K562 (cell line): ENCODE data around the gene RHEBL1. TPM values are rescaled to one million over a fixed set of nuclear protein-coding genes. Genes with fewer than 3 reads are reported as not detected.

Experiments
- ATAC-seq: fragments of 200-7000 bp; cut with Tn5 transposase; 3 replicates; pipeline ENCODE4 v1.9.1; 2020; ENCODE audit warnings: moderate library complexity
- BruUV-seq: library from RNA; stranded (reverse); fragments of 400-500 nt; replicated peaks from 2 replicates; lab custom pipeline; 2021; lab: Mats Ljungman, UMichigan
- CTCF ChIA-PET: fragments of 300-600 bp; formaldehyde crosslinking; extraction: SDS; loops from one replicate; lab custom pipeline; 2021; ENCODE audit warnings: low intra/inter-chr PET ratio; lab: Yijun Ruan, JAX
- POLR2A ChIA-PET: fragments of 300-600, 350-650 bp; sonication (Branson Sonifier 250); formaldehyde crosslinking; extraction: SDS; loops from one replicate; lab custom pipeline; 2021; ENCODE audit warnings: antibody characterized with exemption, inconsistent platforms; lab: Yijun Ruan, JAX
- DNase-seq, 4 experiments: peaks; one replicate each; pipeline versions ENCODE4 v3.0.0 to v3.0.0-alpha.2; 2011 to 2018; ENCODE audit warnings: low spot score in 3 of 4, mixed read lengths in 3 of 4; ENCODE audit errors: extremely low read depth in 1 of 4
- FAIRE-seq: peaks from 2 replicates; lab custom pipeline; 2011; peaks lifted over from hg19 to GRCh38; lab: Jason Lieb, UNC
- H2AFZ ChIP-seq: 2 replicates; pipeline ENCODE4 v1.6.0; 2011; ENCODE audit warnings: low read depth, low read length, control low read depth, inconsistent platforms
- H3K27ac ChIP-seq: fragments of 200-600 bp; 3 replicates; pipeline ENCODE4 v1.8.0; 2011; ENCODE audit warnings: low read depth, mild to moderate bottlenecking, control low read depth, inconsistent platforms, low read length, moderate library complexity, mixed read lengths; ENCODE audit errors: extremely low read depth
- H3K27me3 ChIP-seq, 2 experiments: fragments of 300-600 bp in 1 of 2; 2 replicates in 1 of 2; 3 replicates in 1 of 2; pipeline versions ENCODE4 v1.6.0 to v1.8.0; 2011; ENCODE audit warnings: inconsistent platforms in 2 of 2, low read length in 2 of 2, mild to moderate bottlenecking in 1 of 2, mixed read lengths in 1 of 2, moderate library complexity in 1 of 2; ENCODE audit not compliant: control insufficient read depth in 2 of 2, insufficient read depth in 2 of 2
- H3K36me3 ChIP-seq: fragments of 300-600 bp; 3 replicates; pipeline ENCODE4 v1.8.0; 2011; ENCODE audit warnings: mild to moderate bottlenecking, low read length, inconsistent platforms; ENCODE audit not compliant: control insufficient read depth, insufficient read depth
- H3K4me1 ChIP-seq, 2 experiments: fragments of 200-600 bp in 1 of 2; replicated peaks in 1 of 2; 2 replicates in 1 of 2; 3 replicates in 1 of 2; pipeline versions ENCODE4 v1.5.1 to v1.8.0; 2011; ENCODE audit warnings: inconsistent platforms in 2 of 2, low read length in 2 of 2, mild to moderate bottlenecking in 1 of 2, mixed read lengths in 1 of 2, moderate library complexity in 1 of 2; ENCODE audit not compliant: control insufficient read depth in 2 of 2, insufficient read depth in 2 of 2
- H3K4me2 ChIP-seq: 2 replicates; pipeline ENCODE4 v1.6.1; 2011; ENCODE audit warnings: low read length, control low read depth, inconsistent platforms, mixed read lengths; ENCODE audit not compliant: insufficient read depth
- H3K4me3 ChIP-seq: fragments of 200-600 bp; sonication (generic), shearing (Covaris generic); 2 replicates; pipeline ENCODE4 v1.5.1; 2016; ENCODE audit warnings: control low read depth, inconsistent platforms
- H3K79me2 ChIP-seq: fragments of 200-600 bp; 3 replicates; pipeline ENCODE4 v1.8.0; 2011; ENCODE audit warnings: low read length, inconsistent platforms; ENCODE audit not compliant: control insufficient read depth, insufficient read depth
- H3K9ac ChIP-seq, 2 experiments: 2 replicates each; pipeline versions ENCODE4 v1.6.0 to v1.6.1; 2011; ENCODE audit warnings: low read depth in 2 of 2, low read length in 2 of 2, control low read depth in 1 of 2, inconsistent platforms in 1 of 2, mild to moderate bottlenecking in 1 of 2, mixed read lengths in 1 of 2; ENCODE audit not compliant: insufficient read depth in 1 of 2
- H3K9me1 ChIP-seq: one replicate; pipeline ENCODE4 v1.6.0; 2011; ENCODE audit warnings: inconsistent platforms, mild to moderate bottlenecking, low read length, moderate library complexity; ENCODE audit not compliant: control insufficient read depth, insufficient read depth
- H3K9me3 ChIP-seq: replicated peaks from 2 replicates; pipeline ENCODE4 v1.5.1; 2011; ENCODE audit warnings: low read depth, low read length, inconsistent platforms; ENCODE audit not compliant: control insufficient read depth, insufficient read depth
- H4K20me1 ChIP-seq: replicated peaks from 2 replicates; pipeline ENCODE4 v1.6.1; 2011; ENCODE audit warnings: low read length, inconsistent platforms, mixed read lengths; ENCODE audit not compliant: control insufficient read depth, insufficient read depth
- ARNT ChIP-seq, 2 experiments: fragments of 450-650 bp; IDR thresholded peaks; 2 replicates each; pipeline ENCODE4 v1.6.1; 2016; ENCODE audit warnings: mild to moderate bottlenecking in 1 of 2
- BMI1 ChIP-seq: fragments of 150-350 bp; IDR thresholded peaks from 2 replicates; pipeline ENCODE4 v1.6.1; 2014; ENCODE audit warnings: low read length
- DIDO1 ChIP-seq: fragments of 450-650 bp; IDR thresholded peaks from 2 replicates; pipeline ENCODE4 v1.6.1; 2016; ENCODE audit warnings: low read depth, missing biosample characterization, missing genetic modification characterization
- EP300 ChIP-seq: IDR thresholded peaks from 2 replicates; pipeline ENCODE4 v1.6.1; 2012; ENCODE audit warnings: low read length, improper control_type of control experiment
- MCM3 ChIP-seq: fragments of 450-650 bp; IDR thresholded peaks from 2 replicates; pipeline ENCODE4 v1.6.1; 2016
- ZBTB12 ChIP-seq: fragments of 250-450 bp; sonication (Bioruptor Pico); IDR thresholded peaks from 2 replicates; pipeline ENCODE4 v1.4.0; 2020
- ZNF217 ChIP-seq: sonication (generic); formaldehyde crosslinking; IDR thresholded peaks from 2 replicates; pipeline ENCODE4 v1.8.0; 2022; ENCODE audit warnings: mild to moderate bottlenecking, missing genetic modification reagents
- ZNF766 ChIP-seq: fragments of 200-800 bp; sonication (Bioruptor generic); conservative IDR thresholded peaks from 2 replicates; pipeline ENCODE4 v1.6.1; 2016; ENCODE audit warnings: missing genetic modification characterization, missing compliant biosample characterization
- WGBS: fragments of 100-300 bp; shearing (Covaris generic); methylation state at CpG from one replicate; pipeline ENCODE4 v1.1.6; 2016; ENCODE audit warnings: low coverage, mixed read lengths; ENCODE audit not compliant: insufficient coverage; ENCODE audit errors: missing lambda C conversion rate; 5-methylcytosine and 5-hydroxymethylcytosine counted together
- in situ Hi-C: fragments of 300-500 bp; cut with MboI; formaldehyde crosslinking; loops from 4 replicates; pipeline ENCODE4 v1.15.0; 2018; ENCODE audit warnings: inconsistent platforms, mixed read lengths
- intact Hi-C: fragments of 100-400 bp; cut with micrococcal nuclease; formaldehyde crosslinking; loops from 2 replicates; pipeline ENCODE4 v1.14.2; 2022
- polyA plus RNA-seq, 8 experiments: library from polyadenylated mRNA; depleted of rRNA in 4 of 8; stranded (reverse) in 5 of 8; unstranded in 3 of 8; fragments of >200 nt; fragmentation: Nextera tagmentation in 2 of 8; fragmentation: Illumina TruSeq in 1 of 8; extraction: Ambion mirVana in 2 of 8; extraction: Trizol in 1 of 8; gene quantifications; 2 replicates each; pipeline versions ENCODE4 v1.2.1 to v1.2.3, GENCODE V29; 2011 to 2014; ENCODE audit warnings: inconsistent platforms in 1 of 8, missing spikeins in 1 of 8
- total RNA-seq, 7 experiments: library from RNA; depleted of rRNA in 6 of 7; stranded (reverse); fragments of >200 nt in 6 of 7; fragmentation: Illumina TruSeq in 2 of 7; extraction: Trizol in 2 of 7; gene quantifications; 2 replicates each; pipeline versions ENCODE4 v1.2.1 to v1.2.3, GENCODE V29; 2011 to 2021; ENCODE audit warnings: low replicate concordance in 1 of 7

Gene RHEBL1
- total and polyA plus RNA-seq, 9 of the 15 experiments (the other 6 are each of a cell fraction or from before 2014, with no cell fraction given), result 4.3 to 36.1 (median 8.2) TPM

- Histone ChIP-seq H3K9me1 (no peaks in the 10 kb centered on the region), H3K9ac (no peak overlapping the region), H3K79me2 (peaks cover 5% of the 10 kb centered on the region; the same call in 2 of the 3 replicates), H3K4me3 (no peak overlapping the region), H3K36me3 (peaks cover 9% of the 10 kb centered on the region), H3K9me3 (no peaks in the 10 kb centered on the region), H3K27me3 (no peaks in the 10 kb centered on the region), H2AFZ (peak overlapping the region; percentile 74; the same call in 1 of the 2 replicates), H3K4me2 (no peak overlapping the region), H4K20me1 (no peaks in the 10 kb centered on the region), H3K4me1 (peaks cover 10 to 18% of the 10 kb centered on the region in 2 experiments; a peak in 4 of 5 replicates), H3K27ac (no peak overlapping the region)
- no TSS peak for BruUV-seq
- in situ Hi-C loops (no loop called here), intact Hi-C loops (no loop called here)
- no peak for TF ChIP-seq MCM3
- no peak for TF ChIP-seq EP300
- TF ChIP-seq BMI1, result no peak
- no peak for TF ChIP-seq ZNF217
- TF ChIP-seq ZBTB12 (CRISPR knock-in tag), result no peak
- TF ChIP-seq DIDO1 (tag), result no peak
- TF ChIP-seq ZNF766 (CRISPR knock-in tag), result no peak
- no peak for TF ChIP-seq ARNT (IDR thresholded peaks at IDR 0.05)
- DNase-seq, result no peak
- CTCF ChIA-PET, result no interaction called here
- 92% methylated on average over 11 of the region's 11 CpGs for WGBS
- FAIRE-seq, result no peak
- ATAC-seq, result no peak
- POLR2A ChIA-PET, result interaction anchor here (1.0 to 2.8 kb wide), 9 partner anchors 21 to 193 kb away, joined by 4 to 21 read pairs (median 6); partner anchors contain the start of gene TUBA1B
Observed at GRCh38 chr12:49070971-49071370, 1.2 kb upstream of the RHEBL1 start.
